ENCODE measurements around the gene TCEA2.
A peak's percentile ranks its signal among the peaks of the same experiment; 100 is the strongest.

Gene TCEA2

DNA sequence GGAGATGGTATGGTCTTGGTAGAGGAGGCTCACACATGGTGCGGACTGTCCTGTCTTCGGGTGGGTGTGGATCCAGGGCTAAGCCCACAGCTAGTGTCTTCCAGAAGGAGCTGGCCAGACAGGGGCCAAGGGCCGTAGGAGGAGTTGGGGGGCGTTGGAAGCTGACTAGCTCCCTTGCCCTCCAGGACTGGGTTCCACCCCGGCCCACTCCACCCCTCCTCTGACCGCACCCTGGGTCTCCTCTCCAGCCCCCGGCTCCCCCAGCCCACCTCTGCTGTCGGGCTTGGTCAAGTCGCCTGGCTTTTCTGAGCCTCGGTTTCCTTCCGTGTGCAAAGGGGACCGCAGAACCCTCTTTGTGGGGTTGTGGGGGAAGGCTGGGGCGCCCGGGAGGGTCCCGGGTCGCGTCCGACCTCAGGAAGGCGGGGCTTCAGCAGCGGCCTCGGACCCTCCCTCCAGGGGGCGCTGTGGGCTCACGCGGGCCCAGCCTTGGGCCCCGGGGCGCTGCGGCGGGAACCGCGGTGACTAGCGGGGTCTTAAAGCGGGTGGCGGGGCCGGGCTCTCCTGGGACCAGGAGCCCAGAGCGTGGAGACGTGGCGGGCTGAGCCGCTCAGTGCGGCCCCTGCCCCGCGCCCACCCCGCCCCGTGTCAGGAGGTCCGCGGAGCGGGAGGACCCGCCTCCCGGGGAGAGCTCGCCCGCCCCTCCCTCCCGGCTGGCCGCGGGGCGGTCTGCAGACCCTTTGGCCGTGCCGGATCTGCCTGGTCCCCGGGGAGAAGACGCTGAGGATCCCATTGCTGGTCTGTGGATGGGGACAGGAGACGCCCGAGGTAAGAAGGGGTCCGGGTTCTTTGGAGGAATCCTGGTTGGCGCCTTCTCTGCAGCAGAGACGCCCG, 39.0 kb downstream of the TCEA2 start:
- Histone ChIP-seq H3K4me2 (peak overlapping the region; percentile 60), H3K4me3 (IDR thresholded peaks at IDR 0.05; ENCODE audit: insufficient read depth, low read depth, low read length) (no peak overlapping the region), H3K27me3 (ENCODE audit: insufficient read depth, low read depth) (peaks cover 90% of the 10 kb centered on the region), H3K4me1 (ENCODE audit: low read depth, poor library complexity, severe bottlenecking) (no peaks in the 10 kb centered on the region), H3K9ac (no peak overlapping the region), H3K27ac (no peak overlapping the region), H2AFZ (ENCODE audit: low read depth) (peak overlapping the region; percentile 6; the same call in 1 of the 2 replicates), H3K36me3 (ENCODE audit: insufficient read depth) (no peaks in the 10 kb centered on the region), H3K79me2 (ENCODE audit: insufficient read depth, low read depth) (no peaks in the 10 kb centered on the region), H4K20me1 (ENCODE audit: insufficient read depth) (no peaks in the 10 kb centered on the region)
- TF ChIP-seq, protein P1, sequence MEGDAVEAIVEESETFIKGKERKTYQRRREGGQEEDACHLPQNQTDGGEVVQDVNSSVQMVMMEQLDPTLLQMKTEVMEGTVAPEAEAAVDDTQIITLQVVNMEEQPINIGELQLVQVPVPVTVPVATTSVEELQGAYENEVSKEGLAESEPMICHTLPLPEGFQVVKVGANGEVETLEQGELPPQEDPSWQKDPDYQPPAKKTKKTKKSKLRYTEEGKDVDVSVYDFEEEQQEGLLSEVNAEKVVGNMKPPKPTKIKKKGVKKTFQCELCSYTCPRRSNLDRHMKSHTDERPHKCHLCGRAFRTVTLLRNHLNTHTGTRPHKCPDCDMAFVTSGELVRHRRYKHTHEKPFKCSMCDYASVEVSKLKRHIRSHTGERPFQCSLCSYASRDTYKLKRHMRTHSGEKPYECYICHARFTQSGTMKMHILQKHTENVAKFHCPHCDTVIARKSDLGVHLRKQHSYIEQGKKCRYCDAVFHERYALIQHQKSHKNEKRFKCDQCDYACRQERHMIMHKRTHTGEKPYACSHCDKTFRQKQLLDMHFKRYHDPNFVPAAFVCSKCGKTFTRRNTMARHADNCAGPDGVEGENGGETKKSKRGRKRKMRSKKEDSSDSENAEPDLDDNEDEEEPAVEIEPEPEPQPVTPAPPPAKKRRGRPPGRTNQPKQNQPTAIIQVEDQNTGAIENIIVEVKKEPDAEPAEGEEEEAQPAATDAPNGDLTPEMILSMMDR (conservative IDR thresholded peaks at IDR 0.05; ENCODE audit: low read depth, low read length) = peak; percentile 77

- H3K4me2 ChIP-seq = no peak overlapping the region; the same call in 1 of the 2 replicates
- H3K36me3 ChIP-seq (ENCODE audit: insufficient read depth) = no peaks in the 10 kb centered on the region
- H3K9ac ChIP-seq = no peak overlapping the region
- no peaks in the 10 kb centered on the region for H3K4me1 ChIP-seq (ENCODE audit: low read depth, poor library complexity, severe bottlenecking)
- no peak overlapping the region for H3K4me3 ChIP-seq (IDR thresholded peaks at IDR 0.05; ENCODE audit: insufficient read depth, low read depth, low read length)
- no peak overlapping the region for H3K27ac ChIP-seq
- H3K27me3 ChIP-seq (ENCODE audit: insufficient read depth, low read depth) = peaks cover 90% of the 10 kb centered on the region
- no peak overlapping the region for H2AFZ ChIP-seq (ENCODE audit: low read depth)
- TF ChIP-seq, protein P1 (conservative IDR thresholded peaks at IDR 0.05; ENCODE audit: low read depth, low read length) = no peak
- H3K79me2 ChIP-seq (ENCODE audit: insufficient read depth, low read depth) = no peaks in the 10 kb centered on the region
- no peaks in the 10 kb centered on the region for H4K20me1 ChIP-seq (ENCODE audit: insufficient read depth)
These were observed 39.8 kb downstream of the TCEA2 start for GRCh38 chr20:64102647-64103354.

GRCh38 chr20:64103871-64104666, 41.1 kb downstream of the TCEA2 start:
- Histone ChIP-seq H4K20me1 (ENCODE audit: insufficient read depth) (no peaks in the 10 kb centered on the region), H3K27ac (no peak overlapping the region), H3K36me3 (ENCODE audit: insufficient read depth) (no peaks in the 10 kb centered on the region), H3K4me1 (ENCODE audit: low read depth, poor library complexity, severe bottlenecking) (no peaks in the 10 kb centered on the region), H2AFZ (ENCODE audit: low read depth) (no peak overlapping the region), H3K4me2 (no peak overlapping the region), H3K9ac (no peak overlapping the region), H3K79me2 (ENCODE audit: insufficient read depth, low read depth) (no peaks in the 10 kb centered on the region), H3K4me3 (IDR thresholded peaks at IDR 0.05; ENCODE audit: insufficient read depth, low read depth, low read length) (no peak overlapping the region), H3K27me3 (ENCODE audit: insufficient read depth, low read depth) (peaks cover 90% of the 10 kb centered on the region)
- TF ChIP-seq, protein P1 (conservative IDR thresholded peaks at IDR 0.05; ENCODE audit: low read depth, low read length) = no peak

GRCh38 chr20:64104667-64105451, 41.9 kb downstream of the TCEA2 start:
- no peaks in the 10 kb centered on the region for H4K20me1 ChIP-seq (ENCODE audit: insufficient read depth)
- no peak overlapping the region for H2AFZ ChIP-seq (ENCODE audit: low read depth)
- H3K9ac ChIP-seq = no peak overlapping the region
- H3K27me3 ChIP-seq (ENCODE audit: insufficient read depth, low read depth) = peaks cover 92% of the 10 kb centered on the region
- no peaks in the 10 kb centered on the region for H3K4me1 ChIP-seq (ENCODE audit: low read depth, poor library complexity, severe bottlenecking)
- H3K27ac ChIP-seq = no peak overlapping the region
- H3K79me2 ChIP-seq (ENCODE audit: insufficient read depth, low read depth) = no peaks in the 10 kb centered on the region
- no peak overlapping the region for H3K4me2 ChIP-seq
- TF ChIP-seq, protein P1 (conservative IDR thresholded peaks at IDR 0.05; ENCODE audit: low read depth, low read length) = no peak
- H3K36me3 ChIP-seq (ENCODE audit: insufficient read depth) = no peaks in the 10 kb centered on the region
- no peak overlapping the region for H3K4me3 ChIP-seq (IDR thresholded peaks at IDR 0.05; ENCODE audit: insufficient read depth, low read depth, low read length)
